Fibroblast of villous mesenchyme (primary cell): ENCODE data around the gene EOLA1. TPM values are rescaled to one million over a fixed set of nuclear protein-coding genes. Genes with fewer than 3 reads are reported as not detected.
"Not testable (repeated sequence)": the region's sequence is repeated elsewhere in the genome, so short reads cannot be mapped to it uniquely, and the experiment has no call there.

ENCODE experiments used
- DNase-seq: peaks from one replicate; pipeline ENCODE4 v3.0.0-alpha.2; 2010; ENCODE audit warnings: low read depth
- H3K4me3 ChIP-seq: 2 replicates; pipeline ENCODE4 v1.5.1; 2011; ENCODE audit warnings: low read depth, mild to moderate bottlenecking, low read length
- total RNA-seq: library from RNA; depleted of rRNA; stranded (reverse); fragments of >200 nt; gene quantifications from 2 replicates; pipeline ENCODE4 v1.2.3, GENCODE V29; 2012
- TF ChIP-seq, protein P1 (sequence below): IDR thresholded peaks from 2 replicates; pipeline ENCODE4 v1.5.1; 2012; ENCODE audit warnings: low read depth, mild to moderate bottlenecking, low read length; ENCODE audit not compliant: insufficient read depth

The EOLA1 gene
- total RNA-seq, 1 donor, result 11.7 TPM

DNA sequence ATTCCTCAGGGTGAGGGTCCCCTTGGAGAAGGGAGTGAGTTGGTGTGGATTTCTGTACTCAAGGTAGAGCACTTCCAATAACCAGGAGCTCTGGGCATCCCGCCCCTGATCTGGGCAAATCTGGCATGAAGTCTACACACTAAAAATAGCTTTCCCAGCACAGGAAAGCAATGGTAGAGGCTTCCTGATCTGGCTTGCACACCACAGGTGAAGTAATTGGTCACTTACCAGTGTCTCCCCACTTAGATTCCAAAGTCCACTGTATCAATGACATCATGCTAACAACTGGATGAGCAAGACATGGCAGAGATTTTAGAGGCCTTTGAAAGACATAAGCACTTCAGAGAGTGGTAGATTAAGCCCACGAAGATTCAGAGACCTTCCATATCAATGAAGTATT, 17.9 kb upstream of the EOLA1 start:
- no peak overlapping the region for H3K4me3 ChIP-seq
- no peak for DNase-seq
- TF ChIP-seq, protein P1, sequence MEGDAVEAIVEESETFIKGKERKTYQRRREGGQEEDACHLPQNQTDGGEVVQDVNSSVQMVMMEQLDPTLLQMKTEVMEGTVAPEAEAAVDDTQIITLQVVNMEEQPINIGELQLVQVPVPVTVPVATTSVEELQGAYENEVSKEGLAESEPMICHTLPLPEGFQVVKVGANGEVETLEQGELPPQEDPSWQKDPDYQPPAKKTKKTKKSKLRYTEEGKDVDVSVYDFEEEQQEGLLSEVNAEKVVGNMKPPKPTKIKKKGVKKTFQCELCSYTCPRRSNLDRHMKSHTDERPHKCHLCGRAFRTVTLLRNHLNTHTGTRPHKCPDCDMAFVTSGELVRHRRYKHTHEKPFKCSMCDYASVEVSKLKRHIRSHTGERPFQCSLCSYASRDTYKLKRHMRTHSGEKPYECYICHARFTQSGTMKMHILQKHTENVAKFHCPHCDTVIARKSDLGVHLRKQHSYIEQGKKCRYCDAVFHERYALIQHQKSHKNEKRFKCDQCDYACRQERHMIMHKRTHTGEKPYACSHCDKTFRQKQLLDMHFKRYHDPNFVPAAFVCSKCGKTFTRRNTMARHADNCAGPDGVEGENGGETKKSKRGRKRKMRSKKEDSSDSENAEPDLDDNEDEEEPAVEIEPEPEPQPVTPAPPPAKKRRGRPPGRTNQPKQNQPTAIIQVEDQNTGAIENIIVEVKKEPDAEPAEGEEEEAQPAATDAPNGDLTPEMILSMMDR, result no peak

DNA sequence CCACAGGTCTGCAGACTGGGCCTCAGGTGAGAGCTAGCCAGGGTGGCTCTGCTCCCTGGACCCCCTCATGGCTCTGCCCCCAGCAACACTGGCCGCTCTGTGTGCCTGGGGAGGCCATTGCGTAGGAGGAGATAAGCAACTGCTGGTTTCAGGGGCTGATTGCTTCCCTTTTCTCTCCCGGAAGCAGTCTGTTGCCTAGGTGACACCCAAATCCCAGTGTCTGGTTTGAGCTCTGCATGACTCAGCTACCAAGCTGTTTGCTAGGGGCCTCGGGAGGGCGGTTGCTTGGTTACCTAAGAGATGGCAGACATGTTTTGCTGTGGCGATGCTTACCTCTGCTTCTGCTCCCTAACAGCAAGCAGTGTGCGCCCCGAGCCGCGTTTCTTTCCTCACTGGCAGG, 15.4 kb upstream of the EOLA1 start:
- H3K4me3 ChIP-seq, result not testable (repeated sequence)
- DNase-seq, result peak; percentile 71

GRCh38 chrX:149525903-149526302, 14.9 kb upstream of the EOLA1 start:
- not testable (repeated sequence) for H3K4me3 ChIP-seq, DNase-seq

DNA sequence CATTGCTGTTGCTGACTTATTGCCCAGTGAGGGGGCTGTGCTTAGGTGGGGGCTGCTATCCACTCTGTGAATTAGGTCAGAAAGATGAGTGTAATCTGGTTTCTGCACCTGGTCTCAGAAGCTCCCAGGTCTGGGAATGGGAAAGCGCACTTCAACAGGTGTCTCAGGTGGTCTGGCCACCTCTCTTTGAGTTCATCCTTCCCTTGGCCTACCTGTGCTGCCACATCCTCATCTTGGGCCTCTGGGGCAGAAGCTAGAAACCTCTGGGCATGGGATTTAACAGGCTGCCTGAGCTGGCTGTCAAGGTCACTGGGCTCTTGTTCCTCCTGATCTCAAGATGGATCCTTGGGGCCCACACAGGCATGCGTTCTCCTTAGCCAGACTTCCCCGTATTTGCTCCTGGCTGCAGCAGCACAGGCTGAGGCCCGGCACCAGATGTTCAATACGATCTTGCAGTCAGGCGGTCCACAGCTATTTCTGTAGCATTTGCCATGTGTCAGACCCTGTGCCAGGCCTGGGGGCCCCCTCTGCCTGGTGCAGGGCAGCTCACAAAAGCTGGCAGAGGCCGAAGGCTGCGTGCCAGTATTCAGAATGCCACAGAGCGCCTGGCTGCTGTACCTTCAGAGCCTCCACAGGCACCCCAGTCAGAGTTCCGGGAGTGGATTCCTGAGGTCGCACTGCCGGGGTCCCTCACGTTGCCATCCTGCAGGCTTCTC, 14.3 kb upstream of the EOLA1 start:
- not testable (repeated sequence) for DNase-seq, H3K4me3 ChIP-seq

GRCh38 chrX:149527705-149528104, 13.1 kb upstream of the EOLA1 start:
- peak; percentile 36 for DNase-seq
- TF ChIP-seq, protein P1, result peak; percentile 62
- no peak overlapping the region for H3K4me3 ChIP-seq

GRCh38 chrX:149528381-149528780, 12.4 kb upstream of the EOLA1 start:
- TF ChIP-seq, protein P1, result no peak
- no peak overlapping the region for H3K4me3 ChIP-seq

DNA sequence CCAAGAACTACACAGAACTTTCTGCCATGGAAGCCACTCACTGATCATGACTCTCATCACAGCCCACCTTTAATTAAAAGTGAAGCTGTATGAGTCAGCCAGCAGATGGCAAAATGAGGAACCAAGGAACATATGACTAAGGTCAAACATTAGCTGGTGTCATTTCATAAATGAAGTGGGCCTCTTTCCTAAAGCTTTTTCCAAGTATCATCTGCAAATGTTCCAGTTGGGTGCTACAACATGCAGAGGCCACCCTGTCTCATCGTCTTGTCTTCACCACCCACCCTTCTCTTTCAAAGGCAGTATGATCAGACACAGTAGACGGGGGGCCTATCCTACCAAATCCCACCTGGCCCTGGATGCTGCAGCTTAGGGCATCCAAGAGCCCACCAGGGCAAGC, 9.2 kb upstream of the EOLA1 start:
- H3K4me3 ChIP-seq, result no peak overlapping the region
- TF ChIP-seq, protein P1, result no peak
- no peak for DNase-seq

More at GRCh38 chrX:149528381-149528780, 12.4 kb upstream of the EOLA1 start:
- DNase-seq, result no peak

DNA sequence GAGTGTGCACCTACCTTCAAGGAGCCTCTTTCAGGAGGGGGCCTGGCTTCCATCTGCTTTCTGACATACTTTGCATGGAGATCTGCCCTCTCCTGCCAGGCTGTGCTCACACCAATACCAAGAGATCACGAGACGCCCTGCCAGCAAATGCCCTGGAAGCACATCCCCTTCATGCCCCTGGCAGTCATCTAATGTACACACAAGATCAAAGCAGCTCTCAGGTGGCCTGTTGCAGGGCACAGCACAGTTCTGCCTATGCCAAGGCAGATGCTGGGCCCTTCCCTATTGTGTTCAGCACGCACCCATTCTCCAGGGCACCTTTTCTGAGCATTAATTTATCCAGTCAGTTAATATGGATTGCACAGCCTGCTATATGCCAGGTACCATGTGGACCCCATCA, 7.9 kb upstream of the EOLA1 start:
- not testable (repeated sequence) for H3K4me3 ChIP-seq, DNase-seq

DNA sequence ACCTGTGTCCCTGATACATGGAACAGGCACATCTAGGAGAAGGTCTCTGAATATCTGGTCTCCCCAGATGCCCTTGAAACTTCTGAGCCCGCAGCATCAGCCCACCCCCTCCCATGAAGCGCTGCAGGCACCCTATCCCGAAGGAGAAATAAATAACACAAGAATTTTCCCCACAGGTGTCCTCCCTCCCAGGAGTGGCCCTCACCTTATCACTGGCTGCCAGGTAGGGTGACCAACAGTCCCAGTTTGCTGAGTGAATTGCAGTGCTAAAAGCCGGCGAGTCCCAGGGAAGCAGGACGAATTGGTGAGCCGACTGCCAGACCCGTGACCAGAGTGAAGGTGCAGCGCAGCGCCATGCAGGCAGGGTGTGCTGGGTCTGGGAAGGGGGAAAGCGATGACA, 6.8 kb upstream of the EOLA1 start:
- not testable (repeated sequence) for DNase-seq, H3K4me3 ChIP-seq

- not testable (repeated sequence) for DNase-seq, H3K4me3 ChIP-seq
Measured at GRCh38 chrX:149534926-149535602, 5.7 kb upstream of the EOLA1 start.

DNA sequence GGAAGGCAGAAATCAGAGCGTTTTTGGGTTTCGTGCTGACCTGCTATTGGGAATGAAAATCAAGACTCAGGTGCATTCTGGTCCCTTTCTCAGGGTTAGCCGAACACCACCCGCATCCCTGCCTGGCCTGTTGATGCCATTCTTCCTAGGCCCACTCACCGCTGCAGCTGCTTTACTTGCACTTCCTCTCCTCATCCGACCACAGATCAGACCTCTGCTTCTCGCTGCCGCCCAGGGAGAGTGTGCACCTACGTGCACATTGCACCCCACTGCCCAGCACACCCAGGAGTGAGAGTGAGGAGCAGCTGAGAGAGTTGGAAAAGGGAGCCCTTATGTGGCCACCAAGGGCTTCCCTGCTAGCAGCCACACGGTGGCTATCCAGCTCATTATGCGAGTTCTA, 3.3 kb upstream of the EOLA1 start:
- not testable (repeated sequence) for H3K4me3 ChIP-seq, DNase-seq
